ENCODE measurements around the gene HLCS.

The HLCS gene

GRCh38 chr21:36749935-36750575 is 216.4 kb downstream of the HLCS start:
- DNase-seq (ENCODE audit: low read depth in 1 of 2, low spot score in 1 of 2), result no peak

GRCh38 chr21:36747815-36748383 is 218.6 kb downstream of the HLCS start:
- DNase-seq (ENCODE audit: low read depth in 1 of 2, low spot score in 1 of 2), result no peak

- DNase-seq (ENCODE audit: low read depth in 1 of 2, low spot score in 1 of 2), result no peak
Measured at GRCh38 chr21:36747041-36747814, 219.2 kb downstream of the HLCS start.

GRCh38 chr21:36745459-36745858 is 221.0 kb downstream of the HLCS start:
- DNase-seq (ENCODE audit: low read depth in 1 of 2, low spot score in 1 of 2), result no peak

- DNase-seq (ENCODE audit: low read depth in 1 of 2, low spot score in 1 of 2), result no peak
Measured at GRCh38 chr21:36744560-36745231, 221.8 kb downstream of the HLCS start.

GRCh38 chr21:36744190-36744559 is 222.3 kb downstream of the HLCS start:
- no peak for DNase-seq (ENCODE audit: low read depth in 1 of 2, low spot score in 1 of 2)

GRCh38 chr21:36743446-36743845 is 223.0 kb downstream of the HLCS start:
- DNase-seq (ENCODE audit: low read depth in 1 of 2, low spot score in 1 of 2), result no peak

- no peak for DNase-seq (ENCODE audit: low read depth in 1 of 2, low spot score in 1 of 2)
Measured at GRCh38 chr21:36743008-36743407, 223.5 kb downstream of the HLCS start.

GRCh38 chr21:36741506-36741905 is 225.0 kb downstream of the HLCS start:
- DNase-seq (ENCODE audit: low read depth in 1 of 2, low spot score in 1 of 2), result no peak

- no peak for DNase-seq (ENCODE audit: low read depth in 1 of 2, low spot score in 1 of 2)
Measured at GRCh38 chr21:36738489-36739126, 227.9 kb downstream of the HLCS start.

GRCh38 chr21:36735724-36736320 is 230.6 kb downstream of the HLCS start:
- no peak for DNase-seq (ENCODE audit: low read depth in 1 of 2, low spot score in 1 of 2)

- DNase-seq (ENCODE audit: low read depth in 1 of 2, low spot score in 1 of 2), result no peak
Measured at GRCh38 chr21:36735201-36735515, 231.3 kb downstream of the HLCS start.

GRCh38 chr21:36734367-36735200 is 231.9 kb downstream of the HLCS start:
- no peak for DNase-seq (ENCODE audit: low read depth in 1 of 2, low spot score in 1 of 2)

- no peak for DNase-seq (ENCODE audit: low read depth in 1 of 2, low spot score in 1 of 2)
Measured at GRCh38 chr21:36733857-36734256, 232.6 kb downstream of the HLCS start.

- DNase-seq (ENCODE audit: low read depth in 1 of 2, low spot score in 1 of 2), result no peak
Measured at GRCh38 chr21:36732761-36733160, 233.7 kb downstream of the HLCS start.

GRCh38 chr21:36732217-36732616 is 234.3 kb downstream of the HLCS start:
- no peak for DNase-seq (ENCODE audit: low read depth in 1 of 2, low spot score in 1 of 2)

- DNase-seq (ENCODE audit: low read depth in 1 of 2, low spot score in 1 of 2), result no peak
Measured at GRCh38 chr21:36730291-36731281, 235.9 kb downstream of the HLCS start.

- no peak for DNase-seq (ENCODE audit: low read depth in 1 of 2, low spot score in 1 of 2)
Measured at GRCh38 chr21:36729310-36729970, 237.0 kb downstream of the HLCS start.
